GM18507 (cell line): Measurements from ENCODE around the gene CFAP77.

Experiments
- DNase-seq: peaks from one replicate; pipeline ENCODE4 v3.0.0; 2011; ENCODE audit warnings: low read depth; ENCODE audit not compliant: insufficient read length; ENCODE audit errors: extremely low spot score
- FAIRE-seq: peaks from 2 replicates; lab custom pipeline; 2011; peaks lifted over from hg19 to GRCh38; lab: Jason Lieb, UNC

The CFAP77 gene

GRCh38 chr9:132406554-132407122 is 3.4 kb upstream of the CFAP77 start, which contains the start of gene TTF1:
Gene TTF1, minus strand, starts transcription at chr9:132406840. Its CDS starts 4,019 bp downstream, at chr9:132402821.
- peak; percentile 86 for FAIRE-seq

GRCh38 chr9:132407196-132407595 is 2.8 kb upstream of the CFAP77 start:
- DNase-seq (no peak), FAIRE-seq (no peak)

More at GRCh38 chr9:132406554-132407122, 3.4 kb upstream of the CFAP77 start, which contains the start of gene TTF1:
- peak; percentile 91 for DNase-seq

- FAIRE-seq (no peak), DNase-seq (no peak)
Observed at GRCh38 chr9:132408521-132408920, 1.5 kb upstream of the CFAP77 start.

GRCh38 chr9:132410642-132411041 is 631 bp downstream of the CFAP77 start:
- no peak for FAIRE-seq
- DNase-seq: no peak

- peak; percentile 66 for FAIRE-seq
Observed at GRCh38 chr9:132411091-132411508, 1.1 kb downstream of the CFAP77 start.

GRCh38 chr9:132412089-132412488 is 2.1 kb downstream of the CFAP77 start:
- FAIRE-seq (no peak), DNase-seq (no peak)

More at GRCh38 chr9:132411091-132411508, 1.1 kb downstream of the CFAP77 start:
- DNase-seq: peak; percentile 51

GRCh38 chr9:132413926-132414325 is 3.9 kb downstream of the CFAP77 start:
- no peak for DNase-seq
- no peak for FAIRE-seq

- FAIRE-seq: no peak
- no peak for DNase-seq
Observed at GRCh38 chr9:132414731-132415130, 4.7 kb downstream of the CFAP77 start.

GRCh38 chr9:132415181-132415580 is 5.2 kb downstream of the CFAP77 start:
- FAIRE-seq (no peak), DNase-seq (no peak)

- no peak for DNase-seq
- FAIRE-seq: no peak
Observed at GRCh38 chr9:132418726-132419363, 8.8 kb downstream of the CFAP77 start.

GRCh38 chr9:132422574-132422973 is 12.6 kb downstream of the CFAP77 start:
- no peak for DNase-seq
- no peak for FAIRE-seq

GRCh38 chr9:132423503-132423902 is 13.5 kb downstream of the CFAP77 start:
- DNase-seq: no peak
- FAIRE-seq: no peak

GRCh38 chr9:132424857-132425674 is 15.1 kb downstream of the CFAP77 start:
- FAIRE-seq (no peak), DNase-seq (no peak)

GRCh38 chr9:132425675-132426062 is 15.7 kb downstream of the CFAP77 start:
- FAIRE-seq: no peak
- no peak for DNase-seq

- no peak for FAIRE-seq
Observed at GRCh38 chr9:132426639-132427414, 16.8 kb downstream of the CFAP77 start.

GRCh38 chr9:132430998-132431397 is 21.0 kb downstream of the CFAP77 start:
- FAIRE-seq: no peak

More at GRCh38 chr9:132426639-132427414, 16.8 kb downstream of the CFAP77 start:
- no peak for DNase-seq

GRCh38 chr9:132434881-132435280 is 24.9 kb downstream of the CFAP77 start:
- DNase-seq (no peak), FAIRE-seq (no peak)

More at GRCh38 chr9:132430998-132431397, 21.0 kb downstream of the CFAP77 start:
- DNase-seq: no peak

- FAIRE-seq (no peak), DNase-seq (no peak)
Observed at GRCh38 chr9:132439153-132439552, 29.1 kb downstream of the CFAP77 start.

GRCh38 chr9:132440735-132441134 is 30.7 kb downstream of the CFAP77 start:
- FAIRE-seq (no peak), DNase-seq (no peak)

- no peak for FAIRE-seq
- no peak for DNase-seq
Observed at GRCh38 chr9:132441404-132441803, 31.4 kb downstream of the CFAP77 start.
